Activated naive CD4-positive, alpha-beta T cell treated with anti-CD3 and anti-CD28 coated beads, Interleukin-2, amount 10 ng/mL, durations not matched to agents 7 days and 5 days (primary cell): Measurements from ENCODE around the gene SYT6.
"Not testable (repeated sequence)": the region's sequence is repeated elsewhere in the genome, so short reads cannot be mapped to it uniquely, and the experiment has no call there.

ENCODE experiments used
- CTCF ChIA-PET: fragments of 350-600 bp; sonication (Branson Sonifier 250); formaldehyde crosslinking; loops from one replicate; lab custom pipeline; 2021; ENCODE audit warnings: antibody characterized with exemption; lab: Charles Lee
- DNase-seq: peaks from one replicate; pipeline ENCODE4 v3.0.0-alpha.2; 2020
- H3K27ac Mint-ChIP-seq: one replicate; pipeline ENCODE4 v1.8.0; 2021; ENCODE audit warnings: mild to moderate bottlenecking, moderate library complexity, mixed read lengths
- H3K27me3 Mint-ChIP-seq: one replicate; pipeline ENCODE4 v1.8.0; 2021; ENCODE audit warnings: mild to moderate bottlenecking, mixed read lengths
- H3K36me3 Mint-ChIP-seq: one replicate; pipeline ENCODE4 v1.8.0; 2021; ENCODE audit warnings: mixed read lengths
- H3K4me1 Mint-ChIP-seq: one replicate; pipeline ENCODE4 v1.8.0; 2021; ENCODE audit warnings: mixed read lengths
- H3K4me3 Mint-ChIP-seq: one replicate; pipeline ENCODE4 v1.8.0; 2021; ENCODE audit warnings: mild to moderate bottlenecking, moderate library complexity, mixed read lengths
- H3K9me3 Mint-ChIP-seq: one replicate; pipeline ENCODE4 v1.8.0; 2021; ENCODE audit warnings: mixed read lengths

Gene SYT6

GRCh38 chr1:114075105-114075504, 78.6 kb downstream of the SYT6 start:
- no peak overlapping the region for H3K27ac Mint-ChIP-seq
- no peak for DNase-seq
- CTCF ChIA-PET: interaction anchor here (0.6 kb wide), 1 partner anchor 639 kb away, joined by 3 read pairs; no protein-coding TSS in a partner anchor
- peaks cover 11% of the 10 kb centered on the region for H3K27me3 Mint-ChIP-seq
- peaks cover 15% of the 10 kb centered on the region for H3K9me3 Mint-ChIP-seq
- H3K4me1 Mint-ChIP-seq: peaks cover 7% of the 10 kb centered on the region
- H3K36me3 Mint-ChIP-seq: no peaks in the 10 kb centered on the region
- H3K4me3 Mint-ChIP-seq: no peak overlapping the region

- no peak overlapping the region for H3K27ac Mint-ChIP-seq
- H3K27me3 Mint-ChIP-seq: peaks cover 11% of the 10 kb centered on the region
- no peak overlapping the region for H3K4me3 Mint-ChIP-seq
- H3K36me3 Mint-ChIP-seq: no peaks in the 10 kb centered on the region
- CTCF ChIA-PET: no interaction called here
- no peak for DNase-seq
- H3K4me1 Mint-ChIP-seq: peaks cover 5% of the 10 kb centered on the region
- H3K9me3 Mint-ChIP-seq: peaks cover 15% of the 10 kb centered on the region
Measured at GRCh38 chr1:114072246-114072645, 81.4 kb downstream of the SYT6 start.

GRCh38 chr1:114069762-114070161, 83.9 kb downstream of the SYT6 start:
- H3K27me3 Mint-ChIP-seq, CTCF ChIA-PET, H3K4me3 Mint-ChIP-seq, H3K4me1 Mint-ChIP-seq, H3K36me3 Mint-ChIP-seq, H3K27ac Mint-ChIP-seq, DNase-seq: not testable (repeated sequence)
- peaks cover 15% of the 10 kb centered on the region for H3K9me3 Mint-ChIP-seq

GRCh38 chr1:114068684-114069083, 85.0 kb downstream of the SYT6 start:
- H3K4me3 Mint-ChIP-seq, H3K4me1 Mint-ChIP-seq, DNase-seq, H3K27ac Mint-ChIP-seq, H3K27me3 Mint-ChIP-seq, CTCF ChIA-PET, H3K36me3 Mint-ChIP-seq: not testable (repeated sequence)
- peaks cover 15% of the 10 kb centered on the region for H3K9me3 Mint-ChIP-seq

- H3K27ac Mint-ChIP-seq, H3K9me3 Mint-ChIP-seq, DNase-seq, H3K36me3 Mint-ChIP-seq, H3K27me3 Mint-ChIP-seq, H3K4me1 Mint-ChIP-seq, H3K4me3 Mint-ChIP-seq, CTCF ChIA-PET: not testable (repeated sequence)
Measured at GRCh38 chr1:114065671-114066070, 88.0 kb downstream of the SYT6 start.

- Mint-ChIP-seq H3K27ac (no peak overlapping the region), H3K27me3 (peaks cover 4% of the 10 kb centered on the region), H3K4me3 (no peak overlapping the region), H3K36me3 (no peaks in the 10 kb centered on the region), H3K4me1 (no peaks in the 10 kb centered on the region), H3K9me3 (peaks cover 4% of the 10 kb centered on the region)
- CTCF ChIA-PET: no interaction called here
- DNase-seq: no peak
Measured at GRCh38 chr1:114063544-114063943, 90.1 kb downstream of the SYT6 start.

- no peak for DNase-seq
- CTCF ChIA-PET: no interaction called here
- Mint-ChIP-seq H3K27ac (no peak overlapping the region), H3K27me3 (peaks cover 4% of the 10 kb centered on the region), H3K4me1 (no peaks in the 10 kb centered on the region), H3K36me3 (no peaks in the 10 kb centered on the region), H3K4me3 (no peak overlapping the region), H3K9me3 (peaks cover 4% of the 10 kb centered on the region)
Measured at GRCh38 chr1:114062477-114063099, 91.1 kb downstream of the SYT6 start.

GRCh38 chr1:114061121-114061830, 92.4 kb downstream of the SYT6 start:
- H3K9me3 Mint-ChIP-seq: peaks cover 4% of the 10 kb centered on the region
- no peak overlapping the region for H3K27ac Mint-ChIP-seq
- DNase-seq: no peak
- no peaks in the 10 kb centered on the region for H3K36me3 Mint-ChIP-seq
- H3K27me3 Mint-ChIP-seq: peaks cover 4% of the 10 kb centered on the region
- H3K4me3 Mint-ChIP-seq: no peak overlapping the region
- no peaks in the 10 kb centered on the region for H3K4me1 Mint-ChIP-seq
- CTCF ChIA-PET: no interaction called here

GRCh38 chr1:114058236-114058635, 95.4 kb downstream of the SYT6 start:
- H3K4me1 Mint-ChIP-seq, DNase-seq, CTCF ChIA-PET, H3K36me3 Mint-ChIP-seq, H3K27ac Mint-ChIP-seq, H3K9me3 Mint-ChIP-seq, H3K27me3 Mint-ChIP-seq, H3K4me3 Mint-ChIP-seq: not testable (repeated sequence)

GRCh38 chr1:114054148-114054547, 99.5 kb downstream of the SYT6 start:
- DNase-seq: no peak
- Mint-ChIP-seq H3K4me3 (no peak overlapping the region), H3K36me3 (no peaks in the 10 kb centered on the region), H3K9me3 (no peaks in the 10 kb centered on the region), H3K27ac (no peak overlapping the region), H3K27me3 (peaks cover 5% of the 10 kb centered on the region), H3K4me1 (no peaks in the 10 kb centered on the region)
- CTCF ChIA-PET: no interaction called here

GRCh38 chr1:114048232-114048631, 105.4 kb downstream of the SYT6 start:
- Mint-ChIP-seq H3K4me1 (no peaks in the 10 kb centered on the region), H3K27ac (no peak overlapping the region), H3K36me3 (no peaks in the 10 kb centered on the region), H3K4me3 (no peak overlapping the region), H3K27me3 (no peaks in the 10 kb centered on the region), H3K9me3 (no peaks in the 10 kb centered on the region)
- DNase-seq: no peak
- CTCF ChIA-PET: no interaction called here

GRCh38 chr1:114043548-114043947, 110.1 kb downstream of the SYT6 start:
- no peaks in the 10 kb centered on the region for H3K36me3 Mint-ChIP-seq
- no peak for DNase-seq
- peaks cover 7% of the 10 kb centered on the region for H3K27me3 Mint-ChIP-seq
- H3K4me1 Mint-ChIP-seq: no peaks in the 10 kb centered on the region
- CTCF ChIA-PET: interaction anchor here (1.0 kb wide), 1 partner anchor 9 kb away, joined by 3 read pairs; no protein-coding TSS in a partner anchor
- H3K27ac Mint-ChIP-seq: no peak overlapping the region
- no peak overlapping the region for H3K4me3 Mint-ChIP-seq
- no peaks in the 10 kb centered on the region for H3K9me3 Mint-ChIP-seq

- Mint-ChIP-seq H3K36me3 (no peaks in the 10 kb centered on the region), H3K9me3 (no peaks in the 10 kb centered on the region), H3K27ac (no peak overlapping the region), H3K4me3 (no peak overlapping the region), H3K27me3 (peaks cover 7% of the 10 kb centered on the region), H3K4me1 (no peaks in the 10 kb centered on the region)
- CTCF ChIA-PET: interaction anchor here (1.0 kb wide), 1 partner anchor 8 kb away, joined by 3 read pairs; no protein-coding TSS in a partner anchor
- no peak for DNase-seq
Measured at GRCh38 chr1:114043054-114043453, 110.6 kb downstream of the SYT6 start.

GRCh38 chr1:114040273-114041015, 113.2 kb downstream of the SYT6 start:
- no peak overlapping the region for H3K27ac Mint-ChIP-seq
- no peak for DNase-seq
- no peaks in the 10 kb centered on the region for H3K36me3 Mint-ChIP-seq
- H3K4me3 Mint-ChIP-seq: no peak overlapping the region
- peaks cover 7% of the 10 kb centered on the region for H3K27me3 Mint-ChIP-seq
- no peaks in the 10 kb centered on the region for H3K4me1 Mint-ChIP-seq
- CTCF ChIA-PET: no interaction called here
- no peaks in the 10 kb centered on the region for H3K9me3 Mint-ChIP-seq
